GM12875 (cell line): Measurements from ENCODE around the gene OOSP1.
"Not testable (repeated sequence)": the region's sequence is repeated elsewhere in the genome, so short reads cannot be mapped to it uniquely, and the experiment has no call there.

ENCODE experiments used
- H3K4me3 ChIP-seq: one replicate; pipeline ENCODE4 v1.5.1; 2011; ENCODE audit warnings: low read depth, low read length, control low read depth
- CTCF ChIP-seq: IDR thresholded peaks from 2 replicates; pipeline ENCODE4 v1.5.1; 2011; ENCODE audit warnings: low read depth, mild to moderate bottlenecking, control low read depth, inconsistent platforms, low read length, moderate library complexity, borderline replicate concordance; ENCODE audit not compliant: insufficient read depth

Gene OOSP1

GRCh38 chr11:59968395-59968783 lies 30.2 kb downstream of the OOSP1 start:
- TF ChIP-seq CTCF: no peak
- H3K4me3 ChIP-seq: no peak overlapping the region

GRCh38 chr11:59973097-59973496 lies 34.9 kb downstream of the OOSP1 start:
- no peak overlapping the region for H3K4me3 ChIP-seq
- no peak for TF ChIP-seq CTCF

- TF ChIP-seq CTCF: no peak
- H3K4me3 ChIP-seq: no peak overlapping the region
These were observed 43.0 kb downstream of the OOSP1 start for GRCh38 chr11:59981106-59981770.

- H3K4me3 ChIP-seq: not testable (repeated sequence)
These were observed 43.8 kb downstream of the OOSP1 start for GRCh38 chr11:59982037-59982436.

GRCh38 chr11:59983212-59983611 lies 45.0 kb downstream of the OOSP1 start:
- no peak for TF ChIP-seq CTCF
- H3K4me3 ChIP-seq: no peak overlapping the region

GRCh38 chr11:59984368-59984767 lies 46.1 kb downstream of the OOSP1 start:
- TF ChIP-seq CTCF: no peak
- H3K4me3 ChIP-seq: no peak overlapping the region

- TF ChIP-seq CTCF: no peak
- no peak overlapping the region for H3K4me3 ChIP-seq
These were observed 52.2 kb downstream of the OOSP1 start for GRCh38 chr11:59990421-59990820.

- no peak for TF ChIP-seq CTCF
- H3K4me3 ChIP-seq: no peak overlapping the region
These were observed 54.2 kb downstream of the OOSP1 start for GRCh38 chr11:59992425-59992824.
